22Rv1 (cell line): ENCODE results near the gene AKAP6.

Experiments used
- CTCF ChIP-seq: fragments of 450-650 bp; IDR thresholded peaks from 2 replicates; pipeline ENCODE4 v1.5.1; 2017; ENCODE audit warnings: mild to moderate bottlenecking
- ZFX ChIP-seq: fragments of 450-650 bp; IDR thresholded peaks from 2 replicates; pipeline ENCODE4 v1.6.1; 2017; ENCODE audit warnings: antibody characterized with exemption, borderline replicate concordance

- TF ChIP-seq CTCF (no peak), ZFX (no peak)
Observed at GRCh38 chr14:32407130-32407529, 78.0 kb downstream of the AKAP6 start.
